Kidney (tissue), 14 donors: ENCODE results near the gene IGSF9. TPM values are rescaled to one million over a fixed set of nuclear protein-coding genes. Genes with fewer than 3 reads are reported as not detected.

Experiments used
- DNase-seq, 5 donors: peaks; one replicate each; pipeline ENCODE4 v3.0.0-alpha.2; 2013 to 2020
- FAIRE-seq: peaks from 2 replicates; lab custom pipeline; 2012; peaks lifted over from hg19 to GRCh38; lab: Jason Lieb, UNC
- H3K27ac ChIP-seq, 2 donors: one replicate each; pipeline ENCODE4 v1.7.0; 2013; ENCODE audit warnings: low read depth in 2 of 2, low read length in 2 of 2, inconsistent platforms in 1 of 2
- H3K27me3 ChIP-seq: one replicate; pipeline ENCODE4 v1.7.1; 2013; ENCODE audit warnings: low read length, inconsistent platforms; ENCODE audit not compliant: control insufficient read depth, insufficient read depth
- H3K36me3 ChIP-seq, 3 donors: one replicate each; pipeline versions ENCODE4 v1.7.0 to v1.7.1; 2013; ENCODE audit warnings: low read length in 3 of 3, control low read depth in 1 of 3, inconsistent platforms in 1 of 3; ENCODE audit not compliant: insufficient read depth in 3 of 3, control insufficient read depth in 2 of 3
- H3K4me1 ChIP-seq, 3 donors: one replicate each; pipeline versions ENCODE4 v1.7.0 to v1.7.1; 2013; ENCODE audit warnings: low read length in 3 of 3, inconsistent platforms in 1 of 3, low read depth in 1 of 3; ENCODE audit not compliant: control insufficient read depth in 2 of 3, insufficient read depth in 2 of 3
- H3K4me3 ChIP-seq, 3 donors: one replicate each; pipeline versions ENCODE4 v1.7.0 to v1.8.1; 2013; ENCODE audit warnings: low read length in 3 of 3, control low read depth in 1 of 3, inconsistent platforms in 1 of 3
- H3K9ac ChIP-seq, 3 donors: one replicate each; pipeline versions ENCODE4 v1.7.0 to v1.7.1; 2013; ENCODE audit warnings: low read length in 3 of 3, control low read depth in 1 of 3, inconsistent platforms in 1 of 3
- H3K9me3 ChIP-seq, 3 donors: one replicate each; pipeline versions ENCODE4 v1.7.0 to v1.7.1; 2013; ENCODE audit warnings: low read length in 3 of 3, control low read depth in 1 of 3, inconsistent platforms in 1 of 3; ENCODE audit not compliant: control insufficient read depth in 2 of 3, insufficient read depth in 1 of 3
- CTCF ChIP-seq: IDR thresholded peaks from 3 replicates; pipeline ENCODE4 v1.5.1; 2012; ENCODE audit warnings: mild to moderate bottlenecking, moderate library complexity, borderline replicate concordance; ENCODE audit not compliant: insufficient read depth; ENCODE audit errors: extremely low read depth
- intact Hi-C: fragments of 100-400 bp; cut with DNase I; formaldehyde crosslinking; loops from one replicate; pipeline ENCODE4 v1.11.1; 2022
- polyA plus RNA-seq: library from polyadenylated mRNA; stranded (reverse); fragments of 350-450 nt; fragmentation: Illumina TruSeq; extraction: RNeasy Lipid Tissue Mini Kit (QIAGEN cat#74804); gene quantifications from one replicate; pipeline ENCODE4 v1.2.3, GENCODE V29; 2014; ENCODE audit warnings: low read depth, low replicate concordance; ENCODE audit not compliant: insufficient read depth
- total RNA-seq: library from RNA; stranded (reverse); fragmentation: NEBNext Ultra II Directional; extraction: Animal tissue kit (Norgen Biotek cat#: 25700); gene quantifications from one replicate; pipeline ENCODE4 v1.2.1, GENCODE V29; 2021
- donor health status: control.
- donor health status: control.
- donor health status: control.
- donor health status: control.
- donor health status: control.
- donor health status: DM: yes; HTN: yes; CAD: no.
- donor health status: Normal renal cell carcinoma (clear cell type).

IGSF9 gene
- total and polyA plus RNA-seq, 2 donors from 2014 or later = 0.88 to 1.3 TPM

- H3K27me3 ChIP-seq = no peaks in the 10 kb centered on the region
- no peak for TF ChIP-seq CTCF
Observed at GRCh38 chr1:159939678-159940002, 5.8 kb downstream of the IGSF9 start.

GRCh38 chr1:159938905-159939677 is 6.3 kb downstream of the IGSF9 start:
- intact Hi-C loops = loop anchor here (5.0 kb wide), 1 partner anchor 68 kb away; no protein-coding TSS in a partner anchor
- H3K36me3 ChIP-seq = no peaks in the 10 kb centered on the region
- no peak overlapping the region for H3K9ac ChIP-seq
- no peak overlapping the region for H3K27ac ChIP-seq
- H3K4me1 ChIP-seq = peaks cover 0 to 4% (median 0%) of the 10 kb centered on the region in 3 donors
- no peak for TF ChIP-seq CTCF
- DNase-seq (no peak), FAIRE-seq (no peak)
- H3K27me3 ChIP-seq = no peaks in the 10 kb centered on the region
- H3K9me3 ChIP-seq = no peaks in the 10 kb centered on the region
- H3K4me3 ChIP-seq = no peak overlapping the region

More at GRCh38 chr1:159939678-159940002, 5.8 kb downstream of the IGSF9 start:
- FAIRE-seq = no peak
- H3K9me3 ChIP-seq = no peaks in the 10 kb centered on the region
- intact Hi-C loops = loop anchor here (5.0 kb wide), 1 partner anchor 68 kb away; no protein-coding TSS in a partner anchor
- H3K9ac ChIP-seq = no peak overlapping the region
- no peak overlapping the region for H3K27ac ChIP-seq
- H3K4me3 ChIP-seq = no peak overlapping the region
- H3K4me1 ChIP-seq = peaks cover 0 to 4% (median 0%) of the 10 kb centered on the region in 3 donors
- DNase-seq = no peak
- H3K36me3 ChIP-seq = no peaks in the 10 kb centered on the region

GRCh38 chr1:159938211-159938852 is 7.1 kb downstream of the IGSF9 start:
- Histone ChIP-seq H3K4me3 (no peak overlapping the region), H3K27ac (no peak overlapping the region), H3K27me3 (no peaks in the 10 kb centered on the region), H3K9me3 (no peaks in the 10 kb centered on the region), H3K36me3 (no peaks in the 10 kb centered on the region), H3K4me1 (peaks cover 0 to 4% (median 0%) of the 10 kb centered on the region in 3 donors), H3K9ac (no peak overlapping the region)
- no peak for TF ChIP-seq CTCF
- FAIRE-seq = no peak
- no peak for DNase-seq
- intact Hi-C loops = loop anchor here (5.0 kb wide), 1 partner anchor 69 kb away; no protein-coding TSS in a partner anchor
